ENCODE data around the gene TUBB3.

Gene TUBB3

GRCh38 chr16:89892055-89892630 is 31.0 kb upstream of the TUBB3 start:
- DNase-seq (ENCODE audit: insufficient read length) (no peak), FAIRE-seq (no peak)
- TF ChIP-seq POLR2A (IDR thresholded peaks at IDR 0.05; ENCODE audit: low read depth, low read length) (no peak; the same call in 1 of the 2 replicates), TAF1 (IDR thresholded peaks at IDR 0.05; ENCODE audit: borderline replicate concordance, low read depth, low read length) (no peak), POLR2AphosphoS5 (IDR thresholded peaks at IDR 0.05; ENCODE audit: low read depth, low read length) (no peak)

- FAIRE-seq (no peak), DNase-seq (ENCODE audit: insufficient read length) (no peak)
- TF ChIP-seq POLR2A (IDR thresholded peaks at IDR 0.05; ENCODE audit: low read depth, low read length) (no peak; the same call in 1 of the 2 replicates), TAF1 (IDR thresholded peaks at IDR 0.05; ENCODE audit: borderline replicate concordance, low read depth, low read length) (no peak), POLR2AphosphoS5 (IDR thresholded peaks at IDR 0.05; ENCODE audit: low read depth, low read length) (no peak)
Observed at GRCh38 chr16:89892635-89893034, 30.5 kb upstream of the TUBB3 start.

- DNase-seq (ENCODE audit: insufficient read length): no peak
- no peak for FAIRE-seq
- TF ChIP-seq TAF1 (IDR thresholded peaks at IDR 0.05; ENCODE audit: borderline replicate concordance, low read depth, low read length) (no peak), POLR2AphosphoS5 (IDR thresholded peaks at IDR 0.05; ENCODE audit: low read depth, low read length) (peak; percentile 50; the same call in 1 of the 2 replicates), POLR2A (IDR thresholded peaks at IDR 0.05; ENCODE audit: low read depth, low read length) (0 out of 2 replicates have a peak, but pooled peaks have one; percentile 10)
Observed at GRCh38 chr16:89893642-89894548, 29.2 kb upstream of the TUBB3 start.

GRCh38 chr16:89895482-89896250 is 27.5 kb upstream of the TUBB3 start:
- FAIRE-seq: no peak
- peak; percentile 26; the same call in 1 of the 2 replicates for TF ChIP-seq POLR2AphosphoS5 (IDR thresholded peaks at IDR 0.05; ENCODE audit: low read depth, low read length)
- no peak for TF ChIP-seq POLR2A (IDR thresholded peaks at IDR 0.05; ENCODE audit: low read depth, low read length)
- DNase-seq (ENCODE audit: insufficient read length): no peak

GRCh38 chr16:89897204-89897603 is 25.9 kb upstream of the TUBB3 start:
- no peak for TF ChIP-seq TAF1 (IDR thresholded peaks at IDR 0.05; ENCODE audit: borderline replicate concordance, low read depth, low read length)
- TF ChIP-seq POLR2AphosphoS5 (IDR thresholded peaks at IDR 0.05; ENCODE audit: low read depth, low read length): no peak
- TF ChIP-seq POLR2A (IDR thresholded peaks at IDR 0.05; ENCODE audit: low read depth, low read length): no peak
- DNase-seq (ENCODE audit: insufficient read length): no peak
- FAIRE-seq: no peak

- DNase-seq (ENCODE audit: insufficient read length): no peak
Observed at GRCh38 chr16:89898201-89898967, 24.8 kb upstream of the TUBB3 start.

GRCh38 chr16:89899879-89900481 is 23.2 kb upstream of the TUBB3 start:
- FAIRE-seq: no peak

More at GRCh38 chr16:89898201-89898967, 24.8 kb upstream of the TUBB3 start:
- no peak for TF ChIP-seq POLR2A (IDR thresholded peaks at IDR 0.05; ENCODE audit: low read depth, low read length)
- no peak for TF ChIP-seq TAF1 (IDR thresholded peaks at IDR 0.05; ENCODE audit: borderline replicate concordance, low read depth, low read length)
- no peak for TF ChIP-seq POLR2AphosphoS5 (IDR thresholded peaks at IDR 0.05; ENCODE audit: low read depth, low read length)
- FAIRE-seq: no peak

GRCh38 chr16:89900885-89901284 is 22.3 kb upstream of the TUBB3 start:
- DNase-seq (ENCODE audit: insufficient read length) (no peak), FAIRE-seq (no peak)
- no peak for TF ChIP-seq POLR2A (IDR thresholded peaks at IDR 0.05; ENCODE audit: low read depth, low read length)
- no peak for TF ChIP-seq TAF1 (IDR thresholded peaks at IDR 0.05; ENCODE audit: borderline replicate concordance, low read depth, low read length)
- no peak for TF ChIP-seq POLR2AphosphoS5 (IDR thresholded peaks at IDR 0.05; ENCODE audit: low read depth, low read length)

More at GRCh38 chr16:89899879-89900481, 23.2 kb upstream of the TUBB3 start:
- no peak for DNase-seq (ENCODE audit: insufficient read length)
- TF ChIP-seq POLR2AphosphoS5 (IDR thresholded peaks at IDR 0.05; ENCODE audit: low read depth, low read length) (no peak), TAF1 (IDR thresholded peaks at IDR 0.05; ENCODE audit: borderline replicate concordance, low read depth, low read length) (no peak)

- no peak for TF ChIP-seq POLR2A (IDR thresholded peaks at IDR 0.05; ENCODE audit: low read depth, low read length)
- no peak for TF ChIP-seq TAF1 (IDR thresholded peaks at IDR 0.05; ENCODE audit: borderline replicate concordance, low read depth, low read length)
- TF ChIP-seq POLR2AphosphoS5 (IDR thresholded peaks at IDR 0.05; ENCODE audit: low read depth, low read length): no peak
- FAIRE-seq (no peak), DNase-seq (ENCODE audit: insufficient read length) (no peak)
Observed at GRCh38 chr16:89902980-89903379, 20.2 kb upstream of the TUBB3 start.

- no peak for DNase-seq (ENCODE audit: insufficient read length)
- FAIRE-seq: no peak
- TF ChIP-seq POLR2AphosphoS5 (IDR thresholded peaks at IDR 0.05; ENCODE audit: low read depth, low read length): no peak
- TF ChIP-seq POLR2A (IDR thresholded peaks at IDR 0.05; ENCODE audit: low read depth, low read length): no peak
- no peak for TF ChIP-seq TAF1 (IDR thresholded peaks at IDR 0.05; ENCODE audit: borderline replicate concordance, low read depth, low read length)
Observed at GRCh38 chr16:89903908-89904515, 19.1 kb upstream of the TUBB3 start.

Data from GM12892 (cell line).